Bone marrow (tissue), 2 donors: ENCODE data around the gene MTERF4.
A peak's percentile ranks its signal among the peaks of the same experiment; 100 is the strongest.

ENCODE experiments used
- DNase-seq, 2 donors: peaks; one replicate each; lab custom pipeline; 2025; lab: John Stamatoyannopoulos, UW

The MTERF4 gene

GRCh38 chr2:241102239-241102803 lies at the start of gene MTERF4:
TSS of gene MTERF4 (minus strand) at chr2:241102287. CDS start at chr2:241102273, 14 bp downstream.
- peak; percentile 57 to 75 for DNase-seq

GRCh38 chr2:241150660-241151530 lies 48.8 kb upstream of the MTERF4 start:
- DNase-seq: no peak

- DNase-seq: peak; percentile 84 to 88
Observed at GRCh38 chr2:241149925-241150659, 48.0 kb upstream of the MTERF4 start, which contains the start of gene PPP1R7. TSS of gene PPP1R7 (plus strand) at chr2:241150467. CDS start at chr2:241150496, 29 bp downstream.

GRCh38 chr2:241149675-241149924 lies 47.5 kb upstream of the MTERF4 start:
- DNase-seq: no peak

- peak; percentile 61 to 85 for DNase-seq
Observed at GRCh38 chr2:241148891-241149674, 47.0 kb upstream of the MTERF4 start, which contains the start of gene PASK. TSS of gene PASK (minus strand) at chr2:241149472. CDS start at chr2:241143032, 6,440 bp downstream.

GRCh38 chr2:241148239-241148638 lies 46.2 kb upstream of the MTERF4 start:
- DNase-seq: no peak

- no peak for DNase-seq
Observed at GRCh38 chr2:241147336-241147735, 45.2 kb upstream of the MTERF4 start.

GRCh38 chr2:241146286-241146685 lies 44.2 kb upstream of the MTERF4 start:
- DNase-seq: no peak

GRCh38 chr2:241142593-241142992 lies 40.5 kb upstream of the MTERF4 start:
- no peak for DNase-seq

GRCh38 chr2:241142063-241142462 lies 40.0 kb upstream of the MTERF4 start:
- no peak for DNase-seq

GRCh38 chr2:241141214-241141770 lies 39.2 kb upstream of the MTERF4 start:
- DNase-seq: no peak

- DNase-seq: no peak
Observed at GRCh38 chr2:241140445-241140840, 38.4 kb upstream of the MTERF4 start.

- no peak for DNase-seq
Observed at GRCh38 chr2:241139531-241140444, 37.7 kb upstream of the MTERF4 start.

- no peak for DNase-seq
Observed at GRCh38 chr2:241138471-241138870, 36.4 kb upstream of the MTERF4 start.

GRCh38 chr2:241137276-241138190 lies 35.4 kb upstream of the MTERF4 start:
- DNase-seq: no peak

- no peak for DNase-seq
Observed at GRCh38 chr2:241136661-241137260, 34.7 kb upstream of the MTERF4 start.

GRCh38 chr2:241136191-241136590 lies 34.1 kb upstream of the MTERF4 start:
- no peak for DNase-seq

- DNase-seq: no peak
Observed at GRCh38 chr2:241135737-241136136, 33.6 kb upstream of the MTERF4 start.

GRCh38 chr2:241134711-241135110 lies 32.6 kb upstream of the MTERF4 start:
- no peak for DNase-seq
